Smooth muscle cell (in vitro differentiated cells): ENCODE data around the gene ZC3H15. TPM values are rescaled to one million over a fixed set of nuclear protein-coding genes. Genes with fewer than 3 reads are reported as not detected.

Source experiments
- DNase-seq: peaks from one replicate; lab custom pipeline; 2025; ENCODE audit not compliant: unreplicated experiment; lab: John Stamatoyannopoulos, UW
- H2AFZ ChIP-seq: fragments of 200-600 bp; sonication (generic); 2 replicates; pipeline ENCODE4 v1.6.0; 2016; ENCODE audit warnings: antibody characterized with exemption, low read depth, mild to moderate bottlenecking
- H3F3A ChIP-seq: fragments of 200-600 bp; sonication (generic); 2 replicates; pipeline ENCODE4 v1.6.0; 2017; ENCODE audit warnings: antibody characterized with exemption, low read depth
- H3K27ac ChIP-seq: fragments of 200-600 bp; sonication (generic); 2 replicates; pipeline ENCODE4 v1.5.1; 2016; ENCODE audit warnings: low read depth, mild to moderate bottlenecking
- H3K27me3 ChIP-seq: fragments of 200-600 bp; sonication (generic); 2 replicates; pipeline ENCODE4 v1.6.1; 2016; ENCODE audit warnings: low read depth, mild to moderate bottlenecking
- H3K36me3 ChIP-seq: fragments of 200-600 bp; sonication (generic); 2 replicates; pipeline ENCODE4 v1.5.1; 2016; ENCODE audit warnings: low read depth
- H3K4me1 ChIP-seq: fragments of 200-600 bp; sonication (generic); 2 replicates; pipeline ENCODE4 v1.5.1; 2016; ENCODE audit warnings: low read depth
- H3K4me2 ChIP-seq: fragments of 200-600 bp; sonication (generic); 2 replicates; pipeline ENCODE4 v1.6.0; 2016; ENCODE audit warnings: mild to moderate bottlenecking
- H3K4me3 ChIP-seq: fragments of 200-600 bp; sonication (generic); 2 replicates; pipeline ENCODE4 v1.5.1; 2016; ENCODE audit warnings: mild to moderate bottlenecking
- H3K79me2 ChIP-seq: fragments of 200-600 bp; sonication (generic); 2 replicates; pipeline ENCODE4 v1.6.0; 2016; ENCODE audit warnings: low read depth, mild to moderate bottlenecking
- H3K9ac ChIP-seq: fragments of 200-600 bp; sonication (generic); 2 replicates; pipeline ENCODE4 v1.6.0; 2016; ENCODE audit warnings: low read depth
- H3K9me3 ChIP-seq: fragments of 200-600 bp; sonication (generic); replicated peaks from 2 replicates; pipeline ENCODE4 v1.5.1; 2016; ENCODE audit warnings: low read depth
- H4K20me1 ChIP-seq: fragments of 200-600 bp; sonication (generic); 2 replicates; pipeline ENCODE4 v1.6.0; 2016; ENCODE audit warnings: low read depth
- CTCF ChIP-seq: fragments of 200-600 bp; sonication (generic); IDR thresholded peaks from 2 replicates; pipeline ENCODE4 v1.5.1; 2017; ENCODE audit warnings: borderline replicate concordance, mild to moderate bottlenecking, antibody characterized with exemption; ENCODE audit not compliant: insufficient read depth, poor library complexity, severe bottlenecking
- WGBS: methylation state at CpG from one replicate; pipeline ENCODE4 v1.1.7; 2016; ENCODE audit warnings: low lambda C conversion rate; 5-methylcytosine and 5-hydroxymethylcytosine counted together
- polyA plus RNA-seq: library from polyadenylated mRNA; unstranded; fragments of >200 nt; fragmentation: Nextera tagmentation; extraction: Ambion mirVana; gene quantifications from 2 replicates; pipeline ENCODE4 v1.2.1, GENCODE V29; 2016
- total RNA-seq: library from RNA; depleted of rRNA; stranded (reverse); fragments of >200 nt; gene quantifications from 2 replicates; pipeline ENCODE4 v1.2.3, GENCODE V29; 2014

Gene ZC3H15
- total and polyA plus RNA-seq, 2 experiments from 2014 or later, result 57.1 to 67.7 TPM

- peak overlapping the region; percentile 54 for H3K27ac ChIP-seq
- no peak overlapping the region for H3K4me3 ChIP-seq
- H3K36me3 ChIP-seq, result no peaks in the 10 kb centered on the region
- H4K20me1 ChIP-seq, result no peaks in the 10 kb centered on the region
- no peaks in the 10 kb centered on the region for H3K79me2 ChIP-seq
- WGBS, result 44% methylated on average over 8 of the region's 8 CpGs
- H3K4me2 ChIP-seq, result peak overlapping the region; percentile 42
- H3K27me3 ChIP-seq, result no peaks in the 10 kb centered on the region
- peaks cover 10% of the 10 kb centered on the region for H3K4me1 ChIP-seq
- H3K9ac ChIP-seq, result no peak overlapping the region
- no peak overlapping the region for H2AFZ ChIP-seq
- peaks cover 4% of the 10 kb centered on the region for H3F3A ChIP-seq
- no peaks in the 10 kb centered on the region for H3K9me3 ChIP-seq
- no peak for DNase-seq
- TF ChIP-seq CTCF, result no peak
These were observed 69.0 kb downstream of the ZC3H15 start for GRCh38 chr2:186554850-186555671.

DNA sequence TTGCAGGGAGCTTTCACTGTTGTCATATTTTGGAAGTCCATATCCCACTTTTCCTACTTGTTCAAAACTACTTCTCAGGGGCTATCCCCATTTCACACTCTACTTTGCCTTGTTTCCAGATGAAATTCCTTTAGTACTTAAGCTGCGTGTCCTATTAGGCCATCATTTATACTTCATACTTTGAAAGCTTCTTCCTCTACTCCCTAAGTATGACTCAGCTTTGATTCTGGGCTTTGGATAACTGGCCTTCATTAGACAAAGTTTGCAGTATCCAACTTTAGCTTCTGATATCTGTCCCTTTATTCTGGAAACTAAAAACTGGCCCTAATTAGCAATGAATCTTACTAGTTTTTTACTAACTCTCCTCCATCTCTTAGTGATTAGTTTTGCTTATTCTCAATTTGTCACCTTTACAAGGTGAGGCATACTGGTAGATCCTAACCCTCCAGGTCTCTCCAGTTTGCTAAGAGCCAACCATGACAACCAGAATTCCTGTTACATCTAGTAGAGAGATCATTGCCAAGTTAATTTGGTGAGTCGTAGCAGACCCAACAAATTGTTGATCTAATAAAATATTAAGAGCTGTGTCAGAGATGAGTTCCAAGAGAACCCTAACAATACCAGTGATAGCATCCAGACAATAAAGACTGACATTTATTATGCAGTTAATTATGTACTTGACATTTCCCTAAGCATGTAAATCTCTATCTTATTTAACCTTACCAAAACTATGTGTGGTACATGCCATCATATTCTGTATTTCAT is 72.6 kb downstream of the ZC3H15 start:
- WGBS, result 50% methylated on average over 2 of the region's 2 CpGs
- no peak for DNase-seq

More for the DNA sequence above, 72.6 kb downstream of the ZC3H15 start:
- Histone ChIP-seq H3K79me2 (no peaks in the 10 kb centered on the region), H4K20me1 (no peaks in the 10 kb centered on the region), H3K4me1 (peaks cover 10% of the 10 kb centered on the region), H3K4me2 (no peak overlapping the region), H3K4me3 (no peak overlapping the region), H3F3A (peaks cover under 1% of the 10 kb centered on the region), H2AFZ (no peak overlapping the region), H3K27me3 (no peaks in the 10 kb centered on the region), H3K9ac (no peak overlapping the region), H3K27ac (peak overlapping the region; percentile 90), H3K36me3 (no peaks in the 10 kb centered on the region), H3K9me3 (no peaks in the 10 kb centered on the region)
- TF ChIP-seq CTCF, result no peak

Other genes with a start within 250 kb of the ZC3H15 start
- 360 and 467 TPM in 2 replicates for gene ITGAV, start 103.8 kb downstream of the ZC3H15 start, total RNA-seq
- 70.8 and 78.3 TPM in 2 replicates for gene ITGAV, start 103.8 kb downstream of the ZC3H15 start, polyA plus RNA-seq
- gene FAM171B, start 207.8 kb downstream of the ZC3H15 start, total RNA-seq, result 13.9 TPM in 2 replicates
- 1.3 and 2.9 TPM in 2 replicates for gene FAM171B, start 207.8 kb downstream of the ZC3H15 start, polyA plus RNA-seq